GM12878 (cell line): ENCODE data around the gene REL.

Source experiments
- PAX5 ChIP-seq: IDR thresholded peaks from 2 replicates; pipeline ENCODE4 v1.6.1; 2011; ENCODE audit warnings: low read depth, low read length, borderline replicate concordance
- POLR2A ChIP-seq: IDR thresholded peaks from 2 replicates; pipeline ENCODE4 v1.6.1; 2011; ENCODE audit warnings: low read depth, mild to moderate bottlenecking, low read length
- TF ChIP-seq, protein P1 (sequence below): IDR thresholded peaks from 2 replicates; pipeline ENCODE4 v1.6.1; 2011; ENCODE audit warnings: mild to moderate bottlenecking, low read depth, low read length, moderate library complexity; ENCODE audit not compliant: insufficient replicate concordance
- TF ChIP-seq, protein P2 (sequence below): IDR thresholded peaks from 2 replicates; pipeline ENCODE4 v1.6.1; 2012; ENCODE audit warnings: low read depth, low read length, improper control_type of control experiment
- TF ChIP-seq, protein P3 (sequence below), 3 experiments: IDR thresholded peaks in 2 of 3; conservative IDR thresholded peaks in 1 of 3; 2 replicates each; pipeline ENCODE4 v1.5.1; 2011; ENCODE audit warnings: low read depth in 3 of 3, low read length in 3 of 3, mild to moderate bottlenecking in 3 of 3, control low read depth in 2 of 3, moderate library complexity in 2 of 3, inconsistent platforms in 1 of 3, mixed read lengths in 1 of 3; ENCODE audit not compliant: control insufficient read depth in 2 of 3, insufficient read depth in 1 of 3; ENCODE audit errors: extremely low read depth in 1 of 3

GRCh38 chr2:60857056-60857455 is 24.3 kb upstream of the REL start:
- TF ChIP-seq, protein P1, sequence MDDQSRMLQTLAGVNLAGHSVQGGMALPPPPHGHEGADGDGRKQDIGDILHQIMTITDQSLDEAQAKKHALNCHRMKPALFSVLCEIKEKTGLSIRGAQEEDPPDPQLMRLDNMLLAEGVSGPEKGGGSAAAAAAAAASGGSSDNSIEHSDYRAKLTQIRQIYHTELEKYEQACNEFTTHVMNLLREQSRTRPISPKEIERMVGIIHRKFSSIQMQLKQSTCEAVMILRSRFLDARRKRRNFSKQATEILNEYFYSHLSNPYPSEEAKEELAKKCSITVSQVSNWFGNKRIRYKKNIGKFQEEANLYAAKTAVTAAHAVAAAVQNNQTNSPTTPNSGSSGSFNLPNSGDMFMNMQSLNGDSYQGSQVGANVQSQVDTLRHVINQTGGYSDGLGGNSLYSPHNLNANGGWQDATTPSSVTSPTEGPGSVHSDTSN: no peak
- TF ChIP-seq, protein P2, sequence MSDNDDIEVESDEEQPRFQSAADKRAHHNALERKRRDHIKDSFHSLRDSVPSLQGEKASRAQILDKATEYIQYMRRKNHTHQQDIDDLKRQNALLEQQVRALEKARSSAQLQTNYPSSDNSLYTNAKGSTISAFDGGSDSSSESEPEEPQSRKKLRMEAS: no peak
- TF ChIP-seq POLR2A (no peak), PAX5 (no peak)
- TF ChIP-seq, protein P3, sequence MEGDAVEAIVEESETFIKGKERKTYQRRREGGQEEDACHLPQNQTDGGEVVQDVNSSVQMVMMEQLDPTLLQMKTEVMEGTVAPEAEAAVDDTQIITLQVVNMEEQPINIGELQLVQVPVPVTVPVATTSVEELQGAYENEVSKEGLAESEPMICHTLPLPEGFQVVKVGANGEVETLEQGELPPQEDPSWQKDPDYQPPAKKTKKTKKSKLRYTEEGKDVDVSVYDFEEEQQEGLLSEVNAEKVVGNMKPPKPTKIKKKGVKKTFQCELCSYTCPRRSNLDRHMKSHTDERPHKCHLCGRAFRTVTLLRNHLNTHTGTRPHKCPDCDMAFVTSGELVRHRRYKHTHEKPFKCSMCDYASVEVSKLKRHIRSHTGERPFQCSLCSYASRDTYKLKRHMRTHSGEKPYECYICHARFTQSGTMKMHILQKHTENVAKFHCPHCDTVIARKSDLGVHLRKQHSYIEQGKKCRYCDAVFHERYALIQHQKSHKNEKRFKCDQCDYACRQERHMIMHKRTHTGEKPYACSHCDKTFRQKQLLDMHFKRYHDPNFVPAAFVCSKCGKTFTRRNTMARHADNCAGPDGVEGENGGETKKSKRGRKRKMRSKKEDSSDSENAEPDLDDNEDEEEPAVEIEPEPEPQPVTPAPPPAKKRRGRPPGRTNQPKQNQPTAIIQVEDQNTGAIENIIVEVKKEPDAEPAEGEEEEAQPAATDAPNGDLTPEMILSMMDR (IDR thresholded peaks at IDR 0.05 in 2 of 3, conservative IDR thresholded peaks at IDR 0.05 in 1 of 3; ENCODE audit: control insufficient read depth in 2 of 3, extremely low read depth in 1 of 3, insufficient read depth in 1 of 3, low read depth in 3 of 3, low read length in 3 of 3): no peak
